GDM1 (cell line): ENCODE data around the gene CD72.
A peak's percentile ranks its signal among the peaks of the same experiment; 100 is the strongest.
"Not testable (repeated sequence)": the region's sequence is repeated elsewhere in the genome, so short reads cannot be mapped to it uniquely, and the experiment has no call there.

Experiments
- DNase-seq: peaks from one replicate; lab custom pipeline; 2025; lab: John Stamatoyannopoulos, UW

The CD72 gene

GRCh38 chr9:35649431-35650340 lies 31.5 kb upstream of the CD72 start:
- DNase-seq: peak; percentile 39

- DNase-seq: peak; percentile 93
Measured at GRCh38 chr9:35646533-35647265, 28.5 kb upstream of the CD72 start.

- peak; percentile 24 for DNase-seq
Measured at GRCh38 chr9:35646153-35646532, 27.9 kb upstream of the CD72 start.

- not testable (repeated sequence) for DNase-seq
Measured at GRCh38 chr9:35645736-35646135, 27.5 kb upstream of the CD72 start.

- DNase-seq: no peak
Measured at GRCh38 chr9:35643046-35643445, 24.8 kb upstream of the CD72 start.

GRCh38 chr9:35641478-35641877 lies 23.3 kb upstream of the CD72 start:
- not testable (repeated sequence) for DNase-seq

GRCh38 chr9:35640431-35640830 lies 22.2 kb upstream of the CD72 start:
- not testable (repeated sequence) for DNase-seq

GRCh38 chr9:35639631-35640030 lies 21.4 kb upstream of the CD72 start:
- no peak for DNase-seq

GRCh38 chr9:35639225-35639624 lies 21.0 kb upstream of the CD72 start:
- DNase-seq: not testable (repeated sequence)

GRCh38 chr9:35638751-35639150 lies 20.5 kb upstream of the CD72 start:
- not testable (repeated sequence) for DNase-seq

- not testable (repeated sequence) for DNase-seq
Measured at GRCh38 chr9:35637427-35637955, 19.3 kb upstream of the CD72 start.

- DNase-seq: not testable (repeated sequence)
Measured at GRCh38 chr9:35636877-35637246, 18.6 kb upstream of the CD72 start.

GRCh38 chr9:35636135-35636876 lies 18.1 kb upstream of the CD72 start:
- DNase-seq: no peak

GRCh38 chr9:35635730-35636129 lies 17.5 kb upstream of the CD72 start:
- no peak for DNase-seq

GRCh38 chr9:35629597-35629996 lies 11.4 kb upstream of the CD72 start:
- no peak for DNase-seq

GRCh38 chr9:35628389-35628991 lies 10.3 kb upstream of the CD72 start:
- DNase-seq: no peak

- DNase-seq: no peak
Measured at GRCh38 chr9:35627575-35627974, 9.4 kb upstream of the CD72 start.

- no peak for DNase-seq
Measured at GRCh38 chr9:35619800-35620158, 1.6 kb upstream of the CD72 start.

GRCh38 chr9:35618854-35619799 lies 914 bp upstream of the CD72 start:
- DNase-seq: peak; percentile 84

- DNase-seq: no peak
Measured at GRCh38 chr9:35617548-35617947, 665 bp downstream of the CD72 start.
